ENCODE measurements around the gene ZFYVE1. TPM values are rescaled to one million over a fixed set of nuclear protein-coding genes. Genes with fewer than 3 reads are reported as not detected.
"Not testable (repeated sequence)": the region's sequence is repeated elsewhere in the genome, so short reads cannot be mapped to it uniquely, and the experiment has no call there.

Gene ZFYVE1
- polyA plus RNA-seq, 1 of the 3 experiments (the other 2 are of a cell fraction) = 18.6 TPM

GRCh38 chr14:73008501-73008900 lies 18.4 kb downstream of the ZFYVE1 start:
- no peak for DNase-seq
- TF ChIP-seq, protein P1, sequence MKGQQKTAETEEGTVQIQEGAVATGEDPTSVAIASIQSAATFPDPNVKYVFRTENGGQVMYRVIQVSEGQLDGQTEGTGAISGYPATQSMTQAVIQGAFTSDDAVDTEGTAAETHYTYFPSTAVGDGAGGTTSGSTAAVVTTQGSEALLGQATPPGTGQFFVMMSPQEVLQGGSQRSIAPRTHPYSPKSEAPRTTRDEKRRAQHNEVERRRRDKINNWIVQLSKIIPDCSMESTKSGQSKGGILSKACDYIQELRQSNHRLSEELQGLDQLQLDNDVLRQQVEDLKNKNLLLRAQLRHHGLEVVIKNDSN (IDR thresholded peaks at IDR 0.05; ENCODE audit: borderline replicate concordance, low read depth) = no peak
- TF ChIP-seq TEAD4 (IDR thresholded peaks at IDR 0.05; ENCODE audit: borderline replicate concordance, insufficient read depth) = no peak
- TF ChIP-seq MXI1 (IDR thresholded peaks at IDR 0.05; ENCODE audit: low read depth, low read length) = no peak
- TF ChIP-seq RXRA (IDR thresholded peaks at IDR 0.05; ENCODE audit: borderline replicate concordance, low read depth) = no peak
- TF ChIP-seq, protein P2, sequence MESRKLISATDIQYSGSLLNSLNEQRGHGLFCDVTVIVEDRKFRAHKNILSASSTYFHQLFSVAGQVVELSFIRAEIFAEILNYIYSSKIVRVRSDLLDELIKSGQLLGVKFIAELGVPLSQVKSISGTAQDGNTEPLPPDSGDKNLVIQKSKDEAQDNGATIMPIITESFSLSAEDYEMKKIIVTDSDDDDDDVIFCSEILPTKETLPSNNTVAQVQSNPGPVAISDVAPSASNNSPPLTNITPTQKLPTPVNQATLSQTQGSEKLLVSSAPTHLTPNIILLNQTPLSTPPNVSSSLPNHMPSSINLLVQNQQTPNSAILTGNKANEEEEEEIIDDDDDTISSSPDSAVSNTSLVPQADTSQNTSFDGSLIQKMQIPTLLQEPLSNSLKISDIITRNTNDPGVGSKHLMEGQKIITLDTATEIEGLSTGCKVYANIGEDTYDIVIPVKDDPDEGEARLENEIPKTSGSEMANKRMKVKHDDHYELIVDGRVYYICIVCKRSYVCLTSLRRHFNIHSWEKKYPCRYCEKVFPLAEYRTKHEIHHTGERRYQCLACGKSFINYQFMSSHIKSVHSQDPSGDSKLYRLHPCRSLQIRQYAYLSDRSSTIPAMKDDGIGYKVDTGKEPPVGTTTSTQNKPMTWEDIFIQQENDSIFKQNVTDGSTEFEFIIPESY (IDR thresholded peaks at IDR 0.05; ENCODE audit: borderline replicate concordance, low read depth) = no peak
- no peak for TF ChIP-seq RCOR1 (IDR thresholded peaks at IDR 0.05; ENCODE audit: low read length)
- TF ChIP-seq FOXM1 (IDR thresholded peaks at IDR 0.05; ENCODE audit: low read depth) = no peak
- TF ChIP-seq NFIC (IDR thresholded peaks at IDR 0.05; ENCODE audit: borderline replicate concordance) = no peak
- TF ChIP-seq GABPA (IDR thresholded peaks at IDR 0.05; ENCODE audit: low read depth) = no peak
- no peak for TF ChIP-seq SIN3A (IDR thresholded peaks at IDR 0.05; ENCODE audit: borderline replicate concordance, low read depth, low read length)
- Histone ChIP-seq H3K9me2 (no peaks in the 10 kb centered on the region), H3K9ac (no peak overlapping the region), H3K79me2 (ENCODE audit: insufficient read depth) (peaks cover 86% of the 10 kb centered on the region), H3K4me2 (no peak overlapping the region), H4K20me1 (ENCODE audit: insufficient read depth) (peaks cover 21% of the 10 kb centered on the region), H3K4me3 (ENCODE audit: low read depth in 2 of 2, low read length in 1 of 2) (no peak overlapping the region), H3K27me3 (ENCODE audit: insufficient read depth) (no peaks in the 10 kb centered on the region), H2AFZ (ENCODE audit: low read depth) (no peak overlapping the region), H3K4me1 (ENCODE audit: control insufficient read depth in 1 of 2, insufficient read depth in 2 of 2, low read depth in 1 of 2, low read length in 1 of 2) (no peaks in the 10 kb centered on the region), H3F3A (replicated peaks; ENCODE audit: insufficient read depth) (no peaks in the 10 kb centered on the region), H3K9me3 (no peaks in the 10 kb centered on the region), H3K36me3 (replicated peaks in 1 of 2; ENCODE audit: control insufficient read depth in 1 of 2, insufficient read depth in 2 of 2, low read length in 1 of 2) (peaks cover 2 to 21% of the 10 kb centered on the region in 2 experiments), H3K27ac (ENCODE audit: low read depth in 2 of 2, low read length in 1 of 2) (no peak overlapping the region)
- ChIA-PET CTCF (no interaction called here), POLR2A (interaction anchor here (1.3 kb wide), 1 partner anchor 50 kb away, joined by 3 read pairs; the partner anchor contains the start of gene RBM25)
- 77% methylated on average over 1 of the region's 1 CpG for WGBS (ENCODE audit: low lambda C conversion rate)

DNA sequence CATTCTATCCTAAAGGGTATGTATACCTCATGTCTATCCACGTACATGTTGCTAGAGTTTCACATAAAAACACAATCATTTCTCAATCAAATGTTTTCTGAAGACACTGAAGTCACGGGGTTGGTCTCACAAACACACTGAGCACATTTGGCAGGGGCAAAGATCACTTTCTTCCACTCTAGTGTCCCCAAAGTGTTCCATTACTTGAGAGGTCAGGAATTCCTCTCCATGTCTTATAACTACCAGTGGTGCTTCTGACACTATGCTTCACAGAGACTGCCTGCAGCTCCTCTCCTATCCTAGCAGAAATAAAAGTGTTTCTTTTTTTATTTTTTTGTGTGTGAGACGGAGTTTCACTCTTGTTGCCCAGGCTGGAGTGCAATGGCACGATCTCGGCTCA lies 19.1 kb downstream of the ZFYVE1 start:
- peaks cover 21% of the 10 kb centered on the region for H4K20me1 ChIP-seq (ENCODE audit: insufficient read depth)
- ChIA-PET POLR2A (interaction anchor here (1.3 kb wide), 1 partner anchor 51 kb away, joined by 3 read pairs; the partner anchor contains the start of gene RBM25), CTCF (no interaction called here)
- no peaks in the 10 kb centered on the region for H3F3A ChIP-seq (replicated peaks; ENCODE audit: insufficient read depth)
- no peak for DNase-seq
- H3K9me2 ChIP-seq = no peaks in the 10 kb centered on the region
- TF ChIP-seq CHD2 (IDR thresholded peaks at IDR 0.05; ENCODE audit: low read length, partially characterized antibody) = no peak
- TF ChIP-seq, protein P1 (IDR thresholded peaks at IDR 0.05; ENCODE audit: borderline replicate concordance, low read depth) = no peak
- TF ChIP-seq YY1 (IDR thresholded peaks at IDR 0.05; ENCODE audit: low read depth) = no peak
- TF ChIP-seq MXI1 (IDR thresholded peaks at IDR 0.05; ENCODE audit: low read depth, low read length) = no peak
- no peak for TF ChIP-seq TEAD4 (IDR thresholded peaks at IDR 0.05; ENCODE audit: borderline replicate concordance, insufficient read depth)
- TF ChIP-seq FOXM1 (IDR thresholded peaks at IDR 0.05; ENCODE audit: low read depth) = no peak
- TF ChIP-seq MEF2A (IDR thresholded peaks at IDR 0.05; ENCODE audit: borderline replicate concordance, low read depth) = no peak
- TF ChIP-seq RCOR1 (IDR thresholded peaks at IDR 0.05; ENCODE audit: low read length) = no peak
- no peak for TF ChIP-seq POLR2AphosphoS5 (IDR thresholded peaks at IDR 0.05; ENCODE audit: low read depth, low read length)
- no peak for TF ChIP-seq TCF12 (IDR thresholded peaks at IDR 0.05)
- TF ChIP-seq, protein P3, sequence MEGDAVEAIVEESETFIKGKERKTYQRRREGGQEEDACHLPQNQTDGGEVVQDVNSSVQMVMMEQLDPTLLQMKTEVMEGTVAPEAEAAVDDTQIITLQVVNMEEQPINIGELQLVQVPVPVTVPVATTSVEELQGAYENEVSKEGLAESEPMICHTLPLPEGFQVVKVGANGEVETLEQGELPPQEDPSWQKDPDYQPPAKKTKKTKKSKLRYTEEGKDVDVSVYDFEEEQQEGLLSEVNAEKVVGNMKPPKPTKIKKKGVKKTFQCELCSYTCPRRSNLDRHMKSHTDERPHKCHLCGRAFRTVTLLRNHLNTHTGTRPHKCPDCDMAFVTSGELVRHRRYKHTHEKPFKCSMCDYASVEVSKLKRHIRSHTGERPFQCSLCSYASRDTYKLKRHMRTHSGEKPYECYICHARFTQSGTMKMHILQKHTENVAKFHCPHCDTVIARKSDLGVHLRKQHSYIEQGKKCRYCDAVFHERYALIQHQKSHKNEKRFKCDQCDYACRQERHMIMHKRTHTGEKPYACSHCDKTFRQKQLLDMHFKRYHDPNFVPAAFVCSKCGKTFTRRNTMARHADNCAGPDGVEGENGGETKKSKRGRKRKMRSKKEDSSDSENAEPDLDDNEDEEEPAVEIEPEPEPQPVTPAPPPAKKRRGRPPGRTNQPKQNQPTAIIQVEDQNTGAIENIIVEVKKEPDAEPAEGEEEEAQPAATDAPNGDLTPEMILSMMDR (IDR thresholded peaks at IDR 0.05) = no peak
- no peak for TF ChIP-seq SMC3 (IDR thresholded peaks at IDR 0.05; ENCODE audit: low read depth, low read length)
- no peak for TF ChIP-seq RXRA (IDR thresholded peaks at IDR 0.05; ENCODE audit: borderline replicate concordance, low read depth)
- no peak for TF ChIP-seq EP300 (IDR thresholded peaks at IDR 0.05; ENCODE audit: borderline replicate concordance in 1 of 2, low read depth in 1 of 2, low read length in 1 of 2)
- peaks cover 2 to 21% of the 10 kb centered on the region in 2 experiments for H3K36me3 ChIP-seq (replicated peaks in 1 of 2; ENCODE audit: control insufficient read depth in 1 of 2, insufficient read depth in 2 of 2, low read length in 1 of 2)
- H3K27ac ChIP-seq (ENCODE audit: low read depth in 2 of 2, low read length in 1 of 2) = no peak overlapping the region
- peaks cover 85% of the 10 kb centered on the region for H3K79me2 ChIP-seq (ENCODE audit: insufficient read depth)
- no peak overlapping the region for H3K4me2 ChIP-seq
- H3K9me3 ChIP-seq = no peaks in the 10 kb centered on the region
- H3K9ac ChIP-seq = no peak overlapping the region
- whole genome bisulfite sequencing (ENCODE audit: low lambda C conversion rate) = 98% methylated on average over 5 of the region's 5 CpGs
- H2AFZ ChIP-seq (ENCODE audit: low read depth) = no peak overlapping the region
- H3K4me1 ChIP-seq (ENCODE audit: control insufficient read depth in 1 of 2, insufficient read depth in 2 of 2, low read depth in 1 of 2, low read length in 1 of 2) = no peaks in the 10 kb centered on the region
- no peak overlapping the region for H3K4me3 ChIP-seq (ENCODE audit: low read depth in 2 of 2, low read length in 1 of 2)
- H3K27me3 ChIP-seq (ENCODE audit: insufficient read depth) = no peaks in the 10 kb centered on the region

- H3K4me3 ChIP-seq (ENCODE audit: low read depth in 2 of 2, low read length in 1 of 2); H3K9ac ChIP-seq; H3K9me3 ChIP-seq; CTCF ChIA-PET; H3K4me1 ChIP-seq (ENCODE audit: control insufficient read depth in 1 of 2, insufficient read depth in 2 of 2, low read depth in 1 of 2, low read length in 1 of 2); H3K9me2 ChIP-seq; H2AFZ ChIP-seq (ENCODE audit: low read depth); H3F3A ChIP-seq (replicated peaks; ENCODE audit: insufficient read depth); H3K27me3 ChIP-seq (ENCODE audit: insufficient read depth); DNase-seq; POLR2A ChIA-PET; H3K4me2 ChIP-seq; H3K27ac ChIP-seq (ENCODE audit: low read depth in 2 of 2, low read length in 1 of 2): not testable (repeated sequence)
- H3K36me3 ChIP-seq (replicated peaks in 1 of 2; ENCODE audit: control insufficient read depth in 1 of 2, insufficient read depth in 2 of 2, low read length in 1 of 2) = peaks cover 0 to 16% of the 10 kb centered on the region in 2 experiments
- WGBS (ENCODE audit: low lambda C conversion rate) = 96% methylated on average over 6 of the region's 9 CpGs
- peaks cover 16% of the 10 kb centered on the region for H4K20me1 ChIP-seq (ENCODE audit: insufficient read depth)
- H3K79me2 ChIP-seq (ENCODE audit: insufficient read depth) = peaks cover 79% of the 10 kb centered on the region
These were observed 22.3 kb downstream of the ZFYVE1 start for GRCh38 chr14:73004641-73005040.

All from SK-N-SH (cell line).